Measurements from ENCODE around the gene ADCYAP1R1. TPM values are rescaled to one million over a fixed set of nuclear protein-coding genes. Genes with fewer than 3 reads are reported as not detected.

Gene ADCYAP1R1
- polyA plus RNA-seq, 1 donor from 2014 or later = not detected

- Mint-ChIP-seq H3K4me3 (no peak overlapping the region), H3K4me1 (no peaks in the 10 kb centered on the region), H3K27me3 (peaks cover 9% of the 10 kb centered on the region), H3K36me3 (no peaks in the 10 kb centered on the region), H3K27ac (no peak overlapping the region), H3K9me3 (no peaks in the 10 kb centered on the region)
These were observed 57.6 kb downstream of the ADCYAP1R1 start for GRCh38 chr7:31109751-31110150.

- no peak overlapping the region for H3K27ac Mint-ChIP-seq
- H3K36me3 Mint-ChIP-seq = no peaks in the 10 kb centered on the region
- H3K4me3 Mint-ChIP-seq = no peak overlapping the region
- H3K4me1 Mint-ChIP-seq = no peaks in the 10 kb centered on the region
- H3K9me3 Mint-ChIP-seq = no peaks in the 10 kb centered on the region
- H3K27me3 Mint-ChIP-seq = peaks cover 10% of the 10 kb centered on the region
These were observed 58.4 kb downstream of the ADCYAP1R1 start for GRCh38 chr7:31110331-31111108.

GRCh38 chr7:31111109-31111451 lies 59.0 kb downstream of the ADCYAP1R1 start:
- Mint-ChIP-seq H3K4me1 (no peaks in the 10 kb centered on the region), H3K9me3 (peaks cover 0 to 2% (median 0%) of the 10 kb centered on the region in 3 donors), H3K36me3 (no peaks in the 10 kb centered on the region), H3K27me3 (peaks cover 15% of the 10 kb centered on the region), H3K27ac (no peak overlapping the region), H3K4me3 (no peak overlapping the region)

GRCh38 chr7:31113660-31114059 lies 61.6 kb downstream of the ADCYAP1R1 start:
- Mint-ChIP-seq H3K4me1 (no peaks in the 10 kb centered on the region), H3K4me3 (no peak overlapping the region), H3K9me3 (peaks cover 0 to 2% (median 0%) of the 10 kb centered on the region in 3 donors), H3K27ac (no peak overlapping the region), H3K36me3 (no peaks in the 10 kb centered on the region), H3K27me3 (peaks cover 15% of the 10 kb centered on the region)

- Mint-ChIP-seq H3K4me1 (no peaks in the 10 kb centered on the region), H3K36me3 (no peaks in the 10 kb centered on the region), H3K9me3 (peaks cover 0 to 2% (median 0%) of the 10 kb centered on the region in 3 donors), H3K27ac (no peak overlapping the region), H3K27me3 (peaks cover 16% of the 10 kb centered on the region), H3K4me3 (no peak overlapping the region)
These were observed 62.7 kb downstream of the ADCYAP1R1 start for GRCh38 chr7:31114593-31115343.

GRCh38 chr7:31116615-31117014 lies 64.5 kb downstream of the ADCYAP1R1 start:
- H3K4me1 Mint-ChIP-seq = no peaks in the 10 kb centered on the region
- peaks cover 13% of the 10 kb centered on the region for H3K27me3 Mint-ChIP-seq
- H3K9me3 Mint-ChIP-seq = peaks cover 0 to 2% (median 0%) of the 10 kb centered on the region in 3 donors
- no peak overlapping the region for H3K4me3 Mint-ChIP-seq
- no peaks in the 10 kb centered on the region for H3K36me3 Mint-ChIP-seq
- no peak overlapping the region for H3K27ac Mint-ChIP-seq

- H3K4me3 Mint-ChIP-seq = no peak overlapping the region
- H3K27me3 Mint-ChIP-seq = peaks cover 12% of the 10 kb centered on the region
- no peaks in the 10 kb centered on the region for H3K36me3 Mint-ChIP-seq
- H3K27ac Mint-ChIP-seq = no peak overlapping the region
- no peaks in the 10 kb centered on the region for H3K4me1 Mint-ChIP-seq
- H3K9me3 Mint-ChIP-seq = peaks cover 0 to 2% (median 0%) of the 10 kb centered on the region in 3 donors
These were observed 67.1 kb downstream of the ADCYAP1R1 start for GRCh38 chr7:31119249-31119648.

- Mint-ChIP-seq H3K27me3 (peaks cover 10% of the 10 kb centered on the region), H3K4me3 (no peak overlapping the region), H3K9me3 (no peaks in the 10 kb centered on the region), H3K36me3 (no peaks in the 10 kb centered on the region), H3K4me1 (no peaks in the 10 kb centered on the region), H3K27ac (no peak overlapping the region)
These were observed 68.8 kb downstream of the ADCYAP1R1 start for GRCh38 chr7:31120800-31121513.

GRCh38 chr7:31121601-31122000 lies 69.5 kb downstream of the ADCYAP1R1 start:
- no peaks in the 10 kb centered on the region for H3K36me3 Mint-ChIP-seq
- H3K27me3 Mint-ChIP-seq = peaks cover 8% of the 10 kb centered on the region
- H3K4me3 Mint-ChIP-seq = no peak overlapping the region
- no peak overlapping the region for H3K27ac Mint-ChIP-seq
- H3K4me1 Mint-ChIP-seq = no peaks in the 10 kb centered on the region
- H3K9me3 Mint-ChIP-seq = peaks cover 0 to 2% (median 0%) of the 10 kb centered on the region in 3 donors

- peaks cover 0 to 4% (median 0%) of the 10 kb centered on the region in 3 donors for H3K9me3 Mint-ChIP-seq
- no peaks in the 10 kb centered on the region for H3K36me3 Mint-ChIP-seq
- H3K4me3 Mint-ChIP-seq = no peak overlapping the region
- H3K27me3 Mint-ChIP-seq = peaks cover 8% of the 10 kb centered on the region
- H3K27ac Mint-ChIP-seq = no peak overlapping the region
- no peaks in the 10 kb centered on the region for H3K4me1 Mint-ChIP-seq
These were observed 70.5 kb downstream of the ADCYAP1R1 start for GRCh38 chr7:31122649-31123058.

GRCh38 chr7:31123321-31123720 lies 71.2 kb downstream of the ADCYAP1R1 start:
- Mint-ChIP-seq H3K27ac (no peak overlapping the region), H3K36me3 (no peaks in the 10 kb centered on the region), H3K4me1 (no peaks in the 10 kb centered on the region)

GRCh38 chr7:31123726-31124125 lies 71.6 kb downstream of the ADCYAP1R1 start:
- Mint-ChIP-seq H3K27ac (no peak overlapping the region), H3K9me3 (peaks cover 0 to 4% (median 0%) of the 10 kb centered on the region in 3 donors), H3K4me3 (no peak overlapping the region), H3K27me3 (peaks cover 8% of the 10 kb centered on the region), H3K36me3 (no peaks in the 10 kb centered on the region), H3K4me1 (no peaks in the 10 kb centered on the region)

More at GRCh38 chr7:31123321-31123720, 71.2 kb downstream of the ADCYAP1R1 start:
- Mint-ChIP-seq H3K9me3 (peaks cover 0 to 4% (median 0%) of the 10 kb centered on the region in 3 donors), H3K27me3 (peaks cover 8% of the 10 kb centered on the region), H3K4me3 (no peak overlapping the region)

GRCh38 chr7:31125171-31125570 lies 73.1 kb downstream of the ADCYAP1R1 start:
- H3K9me3 Mint-ChIP-seq = peaks cover 0 to 4% (median 0%) of the 10 kb centered on the region in 3 donors
- H3K4me1 Mint-ChIP-seq = no peaks in the 10 kb centered on the region
- no peak overlapping the region for H3K4me3 Mint-ChIP-seq

GRCh38 chr7:31126976-31127375 lies 74.9 kb downstream of the ADCYAP1R1 start:
- no peak overlapping the region for H3K4me3 Mint-ChIP-seq
- H3K9me3 Mint-ChIP-seq = peaks cover 0 to 4% (median 0%) of the 10 kb centered on the region in 3 donors
- no peaks in the 10 kb centered on the region for H3K36me3 Mint-ChIP-seq
- peaks cover 6% of the 10 kb centered on the region for H3K27me3 Mint-ChIP-seq
- H3K4me1 Mint-ChIP-seq = no peaks in the 10 kb centered on the region
- no peak overlapping the region for H3K27ac Mint-ChIP-seq

More at GRCh38 chr7:31125171-31125570, 73.1 kb downstream of the ADCYAP1R1 start:
- Mint-ChIP-seq H3K27me3 (peaks cover 8% of the 10 kb centered on the region), H3K27ac (no peak overlapping the region), H3K36me3 (no peaks in the 10 kb centered on the region)

- H3K9me3 Mint-ChIP-seq = peaks cover 0 to 4% (median 0%) of the 10 kb centered on the region in 3 donors
- no peaks in the 10 kb centered on the region for H3K36me3 Mint-ChIP-seq
- H3K4me1 Mint-ChIP-seq = no peaks in the 10 kb centered on the region
- H3K27me3 Mint-ChIP-seq = peaks cover 6% of the 10 kb centered on the region
- H3K27ac Mint-ChIP-seq = no peak overlapping the region
- no peak overlapping the region for H3K4me3 Mint-ChIP-seq
These were observed 77.0 kb downstream of the ADCYAP1R1 start for GRCh38 chr7:31129067-31129466.
